Glutamatergic neuron (in vitro differentiated cells): ENCODE measurements around the gene TEDC2. TPM values are rescaled to one million over a fixed set of nuclear protein-coding genes. Genes with fewer than 3 reads are reported as not detected.

Source experiments
- DNase-seq: peaks from one replicate; pipeline ENCODE4 v3.0.0; 2022
- H3K27ac Mint-ChIP-seq: one replicate; pipeline ENCODE4 v1.8.0; 2020; ENCODE audit warnings: mild to moderate bottlenecking, mixed read lengths, inconsistent platforms; ENCODE audit not compliant: unreplicated experiment
- H3K27me3 Mint-ChIP-seq: one replicate; pipeline ENCODE4 v1.8.0; 2020; ENCODE audit warnings: mild to moderate bottlenecking, moderate library complexity, mixed read lengths, inconsistent platforms; ENCODE audit not compliant: unreplicated experiment
- H3K36me3 Mint-ChIP-seq: one replicate; pipeline ENCODE4 v1.8.0; 2020; ENCODE audit warnings: mild to moderate bottlenecking, mixed read lengths, inconsistent platforms; ENCODE audit not compliant: unreplicated experiment
- H3K4me1 Mint-ChIP-seq: one replicate; pipeline ENCODE4 v1.8.0; 2020; ENCODE audit warnings: mild to moderate bottlenecking, low read depth, mixed read lengths, inconsistent platforms; ENCODE audit not compliant: unreplicated experiment
- H3K4me3 Mint-ChIP-seq: one replicate; pipeline ENCODE4 v1.8.0; 2020; ENCODE audit warnings: mild to moderate bottlenecking, mixed read lengths, inconsistent platforms; ENCODE audit not compliant: unreplicated experiment
- H3K9me3 Mint-ChIP-seq: one replicate; pipeline ENCODE4 v1.8.0; 2020; ENCODE audit warnings: mild to moderate bottlenecking, moderate library complexity, mixed read lengths, inconsistent platforms; ENCODE audit not compliant: unreplicated experiment
- total RNA-seq: library from RNA; stranded (reverse); fragmentation: NEBNext Ultra II Directional; extraction: Animal tissue kit (Norgen Biotek cat#: 25700); gene quantifications from one replicate; pipeline ENCODE4 v1.2.1, GENCODE V29; 2021; ENCODE audit not compliant: unreplicated experiment
- TF ChIP-seq, protein P1 (sequence below): fragments of 200-600 bp; sonication (generic); IDR thresholded peaks from one replicate; pipeline ENCODE4 v1.5.0; 2021; ENCODE audit not compliant: partially characterized antibody, unreplicated experiment

The TEDC2 gene
- total RNA-seq, 1 donor from 2014 or later, result 21.1 TPM

DNA sequence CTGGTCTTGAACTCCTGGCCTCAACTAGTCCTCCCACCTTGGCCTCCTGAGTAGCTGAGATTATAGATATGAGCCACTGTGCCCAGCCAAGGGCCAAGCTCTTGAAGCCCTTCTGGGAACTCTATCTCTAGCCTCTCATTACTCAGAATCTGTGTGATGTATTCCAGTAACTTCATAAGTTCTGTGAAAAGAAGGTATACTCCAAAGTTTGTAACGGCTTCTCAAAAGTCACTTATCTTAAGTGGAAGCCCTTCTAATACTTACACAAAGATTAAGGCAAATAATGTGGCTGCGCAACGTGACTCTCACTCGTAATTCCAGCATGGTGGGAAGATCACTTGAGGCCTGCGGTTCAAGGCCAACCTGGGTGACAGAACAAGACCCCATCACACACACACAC, 34.7 kb downstream of the TEDC2 start:
- Mint-ChIP-seq H3K36me3 (no peaks in the 10 kb centered on the region), H3K9me3 (peaks cover 3% of the 10 kb centered on the region), H3K27ac (no peak overlapping the region), H3K27me3 (peaks cover 7% of the 10 kb centered on the region), H3K4me3 (no peak overlapping the region), H3K4me1 (peaks cover 8% of the 10 kb centered on the region)
- TF ChIP-seq, protein P1, sequence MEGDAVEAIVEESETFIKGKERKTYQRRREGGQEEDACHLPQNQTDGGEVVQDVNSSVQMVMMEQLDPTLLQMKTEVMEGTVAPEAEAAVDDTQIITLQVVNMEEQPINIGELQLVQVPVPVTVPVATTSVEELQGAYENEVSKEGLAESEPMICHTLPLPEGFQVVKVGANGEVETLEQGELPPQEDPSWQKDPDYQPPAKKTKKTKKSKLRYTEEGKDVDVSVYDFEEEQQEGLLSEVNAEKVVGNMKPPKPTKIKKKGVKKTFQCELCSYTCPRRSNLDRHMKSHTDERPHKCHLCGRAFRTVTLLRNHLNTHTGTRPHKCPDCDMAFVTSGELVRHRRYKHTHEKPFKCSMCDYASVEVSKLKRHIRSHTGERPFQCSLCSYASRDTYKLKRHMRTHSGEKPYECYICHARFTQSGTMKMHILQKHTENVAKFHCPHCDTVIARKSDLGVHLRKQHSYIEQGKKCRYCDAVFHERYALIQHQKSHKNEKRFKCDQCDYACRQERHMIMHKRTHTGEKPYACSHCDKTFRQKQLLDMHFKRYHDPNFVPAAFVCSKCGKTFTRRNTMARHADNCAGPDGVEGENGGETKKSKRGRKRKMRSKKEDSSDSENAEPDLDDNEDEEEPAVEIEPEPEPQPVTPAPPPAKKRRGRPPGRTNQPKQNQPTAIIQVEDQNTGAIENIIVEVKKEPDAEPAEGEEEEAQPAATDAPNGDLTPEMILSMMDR, result no peak
- DNase-seq, result no peak

DNA sequence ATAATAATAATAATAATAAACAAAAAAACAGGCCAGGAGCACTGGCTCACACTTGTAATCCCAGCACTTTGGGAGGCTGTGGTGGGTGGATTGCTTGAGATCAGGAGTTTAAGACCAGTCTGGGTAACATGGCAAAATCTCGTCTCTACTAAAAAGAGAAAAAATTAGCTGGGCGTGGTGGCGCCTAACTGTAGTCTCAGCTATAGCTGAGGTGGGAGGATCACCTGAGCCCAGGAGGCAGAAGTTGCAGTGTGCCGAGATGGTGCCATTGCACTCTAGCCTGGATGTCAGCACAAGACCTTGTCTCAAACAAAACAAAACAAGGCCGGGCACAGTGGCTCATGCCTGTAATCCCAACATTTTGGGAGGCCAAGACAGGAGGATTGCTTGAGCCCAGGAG, 35.1 kb downstream of the TEDC2 start:
- Mint-ChIP-seq H3K27me3 (peaks cover 4% of the 10 kb centered on the region), H3K27ac (no peak overlapping the region), H3K9me3 (peaks cover 3% of the 10 kb centered on the region), H3K36me3 (no peaks in the 10 kb centered on the region), H3K4me1 (peaks cover 6% of the 10 kb centered on the region), H3K4me3 (no peak overlapping the region)
- no peak for DNase-seq
- TF ChIP-seq, protein P1, result no peak

DNA sequence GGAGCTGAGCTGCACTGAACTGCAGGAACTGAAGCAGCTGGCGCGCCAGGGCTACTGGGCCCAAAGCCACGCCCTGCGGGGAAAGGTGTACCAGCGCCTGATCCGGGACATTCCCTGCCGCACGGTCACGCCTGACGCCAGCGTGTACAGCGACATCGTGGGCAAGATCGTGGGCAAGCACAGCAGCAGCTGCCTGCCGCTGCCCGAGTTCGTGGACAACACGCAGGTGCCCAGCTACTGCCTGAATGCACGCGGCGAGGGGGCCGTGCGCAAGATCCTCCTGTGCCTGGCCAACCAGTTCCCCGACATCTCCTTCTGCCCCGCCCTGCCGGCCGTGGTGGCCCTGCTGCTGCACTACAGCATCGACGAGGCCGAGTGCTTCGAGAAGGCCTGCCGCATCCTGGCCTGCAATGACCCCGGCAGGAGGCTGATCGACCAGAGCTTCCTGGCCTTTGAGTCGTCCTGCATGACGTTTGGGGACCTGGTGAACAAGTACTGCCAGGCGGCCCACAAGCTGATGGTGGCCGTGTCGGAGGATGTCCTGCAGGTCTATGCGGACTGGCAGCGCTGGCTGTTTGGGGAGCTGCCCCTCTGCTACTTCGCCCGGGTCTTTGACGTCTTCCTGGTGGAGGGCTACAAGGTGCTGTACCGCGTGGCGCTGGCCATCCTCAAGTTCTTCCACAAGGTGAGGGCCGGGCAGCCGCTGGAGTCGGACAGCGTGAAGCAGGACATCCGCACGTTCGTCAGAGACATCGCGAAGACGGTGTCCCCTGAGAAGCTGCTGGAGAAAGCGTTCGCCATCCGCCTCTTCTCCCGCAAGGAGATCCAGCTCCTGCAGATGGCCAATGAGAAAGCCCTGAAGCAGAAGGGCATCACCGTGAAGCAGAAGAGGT, 36.6 kb downstream of the TEDC2 start:
- no peak for DNase-seq
- peaks cover 6% of the 10 kb centered on the region for H3K27me3 Mint-ChIP-seq
- H3K4me1 Mint-ChIP-seq, result peaks cover 6% of the 10 kb centered on the region
- peak overlapping the region; percentile 43 for H3K27ac Mint-ChIP-seq
- TF ChIP-seq, protein P1, result no peak
- no peak overlapping the region for H3K4me3 Mint-ChIP-seq
- peaks cover 3% of the 10 kb centered on the region for H3K9me3 Mint-ChIP-seq
- H3K36me3 Mint-ChIP-seq, result no peaks in the 10 kb centered on the region

DNA sequence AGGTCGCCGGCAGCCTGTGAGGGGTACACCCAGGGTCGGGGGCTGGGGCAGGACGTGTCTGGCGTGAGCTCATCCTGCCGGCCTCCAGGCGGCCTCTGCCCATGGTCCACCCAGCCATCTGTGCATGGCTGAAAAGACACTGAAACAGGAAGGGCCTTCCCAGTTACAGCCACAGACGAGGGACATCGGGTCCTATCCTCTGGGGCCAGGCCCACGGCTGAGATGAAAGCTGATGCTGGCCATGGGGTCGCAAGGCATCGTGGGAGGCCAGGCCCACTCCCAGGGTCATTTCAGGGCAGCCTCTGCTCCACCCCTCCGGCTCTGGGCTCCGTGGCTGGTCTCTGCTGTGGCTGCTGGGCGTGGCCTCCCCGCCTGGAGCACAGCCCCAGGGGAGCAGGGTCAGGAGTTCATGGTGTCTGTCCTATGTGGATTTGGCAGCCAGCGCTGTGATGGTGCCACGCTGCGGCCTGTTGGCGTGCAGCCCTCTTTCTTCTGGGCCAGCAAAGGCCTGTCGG, 37.3 kb downstream of the TEDC2 start:
- H3K4me1 Mint-ChIP-seq, result peaks cover 6% of the 10 kb centered on the region
- H3K36me3 Mint-ChIP-seq, result no peaks in the 10 kb centered on the region
- TF ChIP-seq, protein P1, result no peak
- DNase-seq, result peak; percentile 61
- H3K27ac Mint-ChIP-seq, result peak overlapping the region; percentile 36
- peaks cover 3% of the 10 kb centered on the region for H3K9me3 Mint-ChIP-seq
- peak overlapping the region; percentile 53 for H3K4me3 Mint-ChIP-seq
- H3K27me3 Mint-ChIP-seq, result peaks cover 6% of the 10 kb centered on the region
